OCI-LY7 (cell line): ENCODE measurements around the gene TPD52L1.

Experiments
- EZH2phosphoT487 ChIP-seq: fragments of 200-600 bp; sonication (generic); IDR thresholded peaks from 2 replicates; pipeline ENCODE4 v1.6.1; 2018; ENCODE audit warnings: low read depth, borderline replicate concordance, mild to moderate bottlenecking, mixed run types, antibody characterized with exemption, low read length, moderate library complexity, mixed read lengths
- TF ChIP-seq, protein P1 (sequence below): fragments of 200-600 bp; sonication (generic); conservative IDR thresholded peaks from 2 replicates; pipeline ENCODE4 v1.5.1; 2014; ENCODE audit warnings: mild to moderate bottlenecking, antibody characterized with exemption, low read length, moderate library complexity, mixed read lengths

GRCh38 chr6:125212377-125212776 lies 58.8 kb downstream of the TPD52L1 start:
- TF ChIP-seq, protein P1, sequence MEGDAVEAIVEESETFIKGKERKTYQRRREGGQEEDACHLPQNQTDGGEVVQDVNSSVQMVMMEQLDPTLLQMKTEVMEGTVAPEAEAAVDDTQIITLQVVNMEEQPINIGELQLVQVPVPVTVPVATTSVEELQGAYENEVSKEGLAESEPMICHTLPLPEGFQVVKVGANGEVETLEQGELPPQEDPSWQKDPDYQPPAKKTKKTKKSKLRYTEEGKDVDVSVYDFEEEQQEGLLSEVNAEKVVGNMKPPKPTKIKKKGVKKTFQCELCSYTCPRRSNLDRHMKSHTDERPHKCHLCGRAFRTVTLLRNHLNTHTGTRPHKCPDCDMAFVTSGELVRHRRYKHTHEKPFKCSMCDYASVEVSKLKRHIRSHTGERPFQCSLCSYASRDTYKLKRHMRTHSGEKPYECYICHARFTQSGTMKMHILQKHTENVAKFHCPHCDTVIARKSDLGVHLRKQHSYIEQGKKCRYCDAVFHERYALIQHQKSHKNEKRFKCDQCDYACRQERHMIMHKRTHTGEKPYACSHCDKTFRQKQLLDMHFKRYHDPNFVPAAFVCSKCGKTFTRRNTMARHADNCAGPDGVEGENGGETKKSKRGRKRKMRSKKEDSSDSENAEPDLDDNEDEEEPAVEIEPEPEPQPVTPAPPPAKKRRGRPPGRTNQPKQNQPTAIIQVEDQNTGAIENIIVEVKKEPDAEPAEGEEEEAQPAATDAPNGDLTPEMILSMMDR = no peak
- TF ChIP-seq EZH2phosphoT487 = no peak
